SK-N-SH treated with all-trans-retinoic acid at 6 μM for 48 hours (cell line): ENCODE measurements around the gene SLC35F6.

ENCODE experiments used
- ARNTL ChIP-seq: fragments of 450-650 bp; formaldehyde crosslinking; IDR thresholded peaks from 2 replicates; pipeline ENCODE4 v1.5.0; 2020; ENCODE audit warnings: low read depth, mild to moderate bottlenecking, moderate library complexity, borderline replicate concordance
- BACH2 ChIP-seq: fragments of 250-450 bp; sonication (Bioruptor Pico); IDR thresholded peaks from 2 replicates; pipeline ENCODE4 v1.9.0; 2021; ENCODE audit warnings: mild to moderate bottlenecking, borderline replicate concordance
- ESRRG ChIP-seq: fragments of 250-450 bp; sonication (Bioruptor Pico); IDR thresholded peaks from 2 replicates; pipeline ENCODE4 v1.6.1; 2021; ENCODE audit warnings: mild to moderate bottlenecking
- GLIS3 ChIP-seq: fragments of 250-450 bp; sonication (Bioruptor Pico); IDR thresholded peaks from 2 replicates; pipeline ENCODE4 v1.5.0; 2020; ENCODE audit warnings: mild to moderate bottlenecking, moderate library complexity
- OSR1 ChIP-seq: fragments of 250-450 bp; sonication (Bioruptor Pico); IDR thresholded peaks from 2 replicates; pipeline ENCODE4 v1.8.0; 2022; ENCODE audit warnings: moderate library complexity, mild to moderate bottlenecking, inconsistent platforms
- RARB ChIP-seq: fragments of 250-450 bp; sonication (Bioruptor Pico); IDR thresholded peaks from 2 replicates; pipeline ENCODE4 v1.8.0; 2021; ENCODE audit warnings: mild to moderate bottlenecking, moderate library complexity
- SNAI2 ChIP-seq: fragments of 250-450 bp; sonication (Bioruptor Pico); IDR thresholded peaks from 2 replicates; pipeline ENCODE4 v1.5.0; 2020; ENCODE audit warnings: mild to moderate bottlenecking, moderate library complexity
- ZC3H10 ChIP-seq: fragments of 250-450 bp; sonication (Bioruptor Pico); IDR thresholded peaks from 2 replicates; pipeline ENCODE4 v1.5.1; 2021; ENCODE audit warnings: mild to moderate bottlenecking, moderate library complexity
- ZFP30 ChIP-seq: fragments of 450-650 bp; formaldehyde crosslinking; IDR thresholded peaks from 2 replicates; pipeline ENCODE4 v1.5.0; 2022; ENCODE audit warnings: mild to moderate bottlenecking, moderate library complexity
- ZNF565 ChIP-seq: fragments of 450-650 bp; formaldehyde crosslinking; conservative IDR thresholded peaks from 2 replicates; pipeline ENCODE4 v1.5.0; 2020; ENCODE audit warnings: low read depth, mild to moderate bottlenecking, moderate library complexity
- TF ChIP-seq, protein P1 (sequence below): fragments of 250-450 bp; sonication (Bioruptor Pico); IDR thresholded peaks from 2 replicates; pipeline ENCODE4 v1.5.1; 2021; ENCODE audit warnings: mild to moderate bottlenecking, moderate library complexity
- TF ChIP-seq, protein P2 (sequence below): fragments of 250-450 bp; sonication (Bioruptor Pico); IDR thresholded peaks from 2 replicates; pipeline ENCODE4 v1.5.0; 2020; ENCODE audit warnings: mild to moderate bottlenecking, moderate library complexity
- TF ChIP-seq, protein P3 (sequence below): fragments of 250-450 bp; sonication (Bioruptor Pico); IDR thresholded peaks from 2 replicates; pipeline ENCODE4 v1.8.0; 2020; ENCODE audit warnings: mild to moderate bottlenecking, moderate library complexity, borderline replicate concordance

DNA sequence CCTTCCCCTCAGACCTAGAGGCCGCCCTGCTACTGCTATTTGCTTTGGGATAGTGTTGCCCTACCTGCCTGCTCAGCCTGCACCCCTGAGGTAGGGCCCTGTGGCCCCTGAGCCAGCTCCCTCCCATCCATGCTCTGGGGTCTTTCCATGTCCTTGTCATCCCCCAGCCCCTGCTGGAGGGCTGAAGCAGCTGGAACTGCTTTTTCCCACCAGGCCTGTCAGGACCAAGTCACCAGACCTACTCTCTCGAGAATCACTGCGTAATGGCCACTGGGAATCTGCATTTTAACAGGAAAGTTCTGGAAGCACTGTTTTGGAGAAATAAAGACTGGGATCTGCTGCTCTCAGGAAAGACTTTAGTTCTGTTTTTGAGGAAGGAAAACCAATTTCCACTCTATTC, 20.2 kb upstream of the SLC35F6 start:
- TF ChIP-seq, protein P1, sequence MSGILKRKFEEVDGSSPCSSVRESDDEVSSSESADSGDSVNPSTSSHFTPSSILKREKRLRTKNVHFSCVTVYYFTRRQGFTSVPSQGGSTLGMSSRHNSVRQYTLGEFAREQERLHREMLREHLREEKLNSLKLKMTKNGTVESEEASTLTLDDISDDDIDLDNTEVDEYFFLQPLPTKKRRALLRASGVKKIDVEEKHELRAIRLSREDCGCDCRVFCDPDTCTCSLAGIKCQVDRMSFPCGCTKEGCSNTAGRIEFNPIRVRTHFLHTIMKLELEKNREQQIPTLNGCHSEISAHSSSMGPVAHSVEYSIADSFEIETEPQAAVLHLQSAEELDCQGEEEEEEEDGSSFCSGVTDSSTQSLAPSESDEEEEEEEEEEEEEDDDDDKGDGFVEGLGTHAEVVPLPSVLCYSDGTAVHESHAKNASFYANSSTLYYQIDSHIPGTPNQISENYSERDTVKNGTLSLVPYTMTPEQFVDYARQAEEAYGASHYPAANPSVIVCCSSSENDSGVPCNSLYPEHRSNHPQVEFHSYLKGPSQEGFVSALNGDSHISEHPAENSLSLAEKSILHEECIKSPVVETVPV (CRISPR knock-in tag), result no peak
- TF ChIP-seq ZNF565 (CRISPR knock-in tag), result no peak
- TF ChIP-seq RARB (CRISPR knock-in tag), result no peak
- TF ChIP-seq ARNTL (CRISPR knock-in tag), result no peak
- no peak for TF ChIP-seq ESRRG (CRISPR knock-in tag)
- TF ChIP-seq, protein P2, sequence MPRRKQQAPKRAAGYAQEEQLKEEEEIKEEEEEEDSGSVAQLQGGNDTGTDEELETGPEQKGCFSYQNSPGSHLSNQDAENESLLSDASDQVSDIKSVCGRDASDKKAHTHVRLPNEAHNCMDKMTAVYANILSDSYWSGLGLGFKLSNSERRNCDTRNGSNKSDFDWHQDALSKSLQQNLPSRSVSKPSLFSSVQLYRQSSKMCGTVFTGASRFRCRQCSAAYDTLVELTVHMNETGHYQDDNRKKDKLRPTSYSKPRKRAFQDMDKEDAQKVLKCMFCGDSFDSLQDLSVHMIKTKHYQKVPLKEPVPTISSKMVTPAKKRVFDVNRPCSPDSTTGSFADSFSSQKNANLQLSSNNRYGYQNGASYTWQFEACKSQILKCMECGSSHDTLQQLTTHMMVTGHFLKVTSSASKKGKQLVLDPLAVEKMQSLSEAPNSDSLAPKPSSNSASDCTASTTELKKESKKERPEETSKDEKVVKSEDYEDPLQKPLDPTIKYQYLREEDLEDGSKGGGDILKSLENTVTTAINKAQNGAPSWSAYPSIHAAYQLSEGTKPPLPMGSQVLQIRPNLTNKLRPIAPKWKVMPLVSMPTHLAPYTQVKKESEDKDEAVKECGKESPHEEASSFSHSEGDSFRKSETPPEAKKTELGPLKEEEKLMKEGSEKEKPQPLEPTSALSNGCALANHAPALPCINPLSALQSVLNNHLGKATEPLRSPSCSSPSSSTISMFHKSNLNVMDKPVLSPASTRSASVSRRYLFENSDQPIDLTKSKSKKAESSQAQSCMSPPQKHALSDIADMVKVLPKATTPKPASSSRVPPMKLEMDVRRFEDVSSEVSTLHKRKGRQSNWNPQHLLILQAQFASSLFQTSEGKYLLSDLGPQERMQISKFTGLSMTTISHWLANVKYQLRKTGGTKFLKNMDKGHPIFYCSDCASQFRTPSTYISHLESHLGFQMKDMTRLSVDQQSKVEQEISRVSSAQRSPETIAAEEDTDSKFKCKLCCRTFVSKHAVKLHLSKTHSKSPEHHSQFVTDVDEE (CRISPR knock-in tag), result no peak
- no peak for TF ChIP-seq ZFP30 (CRISPR knock-in tag)
- TF ChIP-seq GLIS3 (CRISPR knock-in tag), result no peak
- TF ChIP-seq ZC3H10 (CRISPR knock-in tag), result no peak
- TF ChIP-seq BACH2 (CRISPR knock-in tag), result no peak
- TF ChIP-seq SNAI2 (CRISPR knock-in tag), result no peak
- TF ChIP-seq, protein P3, sequence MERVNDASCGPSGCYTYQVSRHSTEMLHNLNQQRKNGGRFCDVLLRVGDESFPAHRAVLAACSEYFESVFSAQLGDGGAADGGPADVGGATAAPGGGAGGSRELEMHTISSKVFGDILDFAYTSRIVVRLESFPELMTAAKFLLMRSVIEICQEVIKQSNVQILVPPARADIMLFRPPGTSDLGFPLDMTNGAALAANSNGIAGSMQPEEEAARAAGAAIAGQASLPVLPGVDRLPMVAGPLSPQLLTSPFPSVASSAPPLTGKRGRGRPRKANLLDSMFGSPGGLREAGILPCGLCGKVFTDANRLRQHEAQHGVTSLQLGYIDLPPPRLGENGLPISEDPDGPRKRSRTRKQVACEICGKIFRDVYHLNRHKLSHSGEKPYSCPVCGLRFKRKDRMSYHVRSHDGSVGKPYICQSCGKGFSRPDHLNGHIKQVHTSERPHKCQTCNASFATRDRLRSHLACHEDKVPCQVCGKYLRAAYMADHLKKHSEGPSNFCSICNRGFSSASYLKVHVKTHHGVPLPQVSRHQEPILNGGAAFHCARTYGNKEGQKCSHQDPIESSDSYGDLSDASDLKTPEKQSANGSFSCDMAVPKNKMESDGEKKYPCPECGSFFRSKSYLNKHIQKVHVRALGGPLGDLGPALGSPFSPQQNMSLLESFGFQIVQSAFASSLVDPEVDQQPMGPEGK (CRISPR knock-in tag), result no peak
- TF ChIP-seq OSR1 (CRISPR knock-in tag), result no peak
